Tibial nerve (tissue), 4 donors: ENCODE data around the gene SULF2. TPM values are rescaled to one million over a fixed set of nuclear protein-coding genes. Genes with fewer than 3 reads are reported as not detected.

ENCODE experiments used
- DNase-seq, 2 donors: peaks; one replicate each; pipeline ENCODE4 v3.0.0-alpha.2; 2019; ENCODE audit warnings: low spot score in 2 of 2
- H3K27ac ChIP-seq, 4 donors: fragments of 200-600 bp; sonication (generic) in 3 of 4; one replicate each; pipeline ENCODE4 v1.5.1; 2017 to 2019; ENCODE audit warnings: mild to moderate bottlenecking in 1 of 4
- H3K27me3 ChIP-seq, 2 donors: fragments of 200-600 bp; sonication (generic) in 1 of 2; one replicate each; pipeline versions ENCODE4 v1.5.1 to v1.6.0; 2017 to 2019
- H3K36me3 ChIP-seq, 3 donors: fragments of 200-600 bp; sonication (generic); one replicate each; pipeline ENCODE4 v1.5.1; 2018 to 2019
- H3K4me1 ChIP-seq, 4 donors: fragments of 200-600 bp; sonication (generic) in 3 of 4; one replicate each; pipeline ENCODE4 v1.5.1; 2017 to 2019
- H3K4me3 ChIP-seq, 4 donors: fragments of 200-600 bp; sonication (generic) in 3 of 4; one replicate each; pipeline ENCODE4 v1.5.1; 2017 to 2019; ENCODE audit warnings: mild to moderate bottlenecking in 1 of 4, moderate library complexity in 1 of 4
- H3K9me3 ChIP-seq, 4 donors: fragments of 200-600 bp; sonication (generic) in 3 of 4; one replicate each; pipeline ENCODE4 v1.5.1; 2017 to 2019
- CTCF ChIP-seq, 5 experiments: fragments of 200-600 bp in 3 of 5; fragments of 450-650 bp in 2 of 5; sonication (generic) in 3 of 5; IDR thresholded peaks; one replicate each; pipeline ENCODE4 v1.5.1; 2016 to 2019; ENCODE audit warnings: antibody characterized with exemption in 5 of 5, mild to moderate bottlenecking in 3 of 5, moderate library complexity in 2 of 5
- EP300 ChIP-seq, 2 donors: sonication (generic); formaldehyde crosslinking; IDR thresholded peaks; one replicate each; pipeline ENCODE4 v1.6.1; 2017; ENCODE audit warnings: antibody characterized with exemption in 2 of 2, mild to moderate bottlenecking in 1 of 2
- POLR2A ChIP-seq, 2 donors: fragments of 450-650 bp; IDR thresholded peaks; one replicate each; pipeline ENCODE4 v1.6.1; 2017; ENCODE audit warnings: antibody characterized with exemption in 2 of 2, mild to moderate bottlenecking in 2 of 2, moderate library complexity in 2 of 2
- WGBS, 2 donors: methylation state at CpG; one replicate each; pipeline ENCODE4 v1.1.5; 2018; 5-methylcytosine and 5-hydroxymethylcytosine counted together
- total RNA-seq, 4 donors: library from RNA; depleted of rRNA; stranded (reverse); fragments of >200 nt; gene quantifications; one replicate each; pipeline ENCODE4 v1.1.0, GENCODE V29; 2016

The SULF2 gene
- total RNA-seq, 4 donors from 2014 or later: 40.9 to 75.3 (median 59.8) TPM

GRCh38 chr20:47648943-47649342, 136.3 kb downstream of the SULF2 start:
- Histone ChIP-seq H3K27ac (no peak overlapping the region), H3K4me3 (no peak overlapping the region), H3K4me1 (no peaks in the 10 kb centered on the region), H3K9me3 (no peaks in the 10 kb centered on the region), H3K27me3 (no peaks in the 10 kb centered on the region), H3K36me3 (peaks cover 4 to 97% (median 28%) of the 10 kb centered on the region in 3 donors)
- no peak for DNase-seq
- 77 to 86% methylated on average over 6 of the region's 6 CpGs for WGBS, 2 donors
- no peak for TF ChIP-seq EP300 (IDR thresholded peaks at IDR 0.05)
- TF ChIP-seq POLR2A (IDR thresholded peaks at IDR 0.05): no peak
- no peak for TF ChIP-seq CTCF (IDR thresholded peaks at IDR 0.05)

- Histone ChIP-seq H3K36me3 (peaks cover 3 to 97% (median 31%) of the 10 kb centered on the region in 3 donors), H3K27ac (no peak overlapping the region), H3K4me1 (no peaks in the 10 kb centered on the region), H3K27me3 (no peaks in the 10 kb centered on the region), H3K4me3 (no peak overlapping the region), H3K9me3 (no peaks in the 10 kb centered on the region)
- TF ChIP-seq POLR2A (IDR thresholded peaks at IDR 0.05) (no peak), EP300 (IDR thresholded peaks at IDR 0.05) (no peak), CTCF (IDR thresholded peaks at IDR 0.05) (no peak)
- no peak for DNase-seq
- WGBS, 2 donors: 82 to 89% methylated on average over 7 of the region's 7 CpGs
Measured at GRCh38 chr20:47647994-47648393, 137.3 kb downstream of the SULF2 start.

GRCh38 chr20:47645632-47646031, 139.6 kb downstream of the SULF2 start:
- no peak overlapping the region for H3K27ac ChIP-seq
- no peak overlapping the region for H3K4me3 ChIP-seq
- no peaks in the 10 kb centered on the region for H3K4me1 ChIP-seq
- DNase-seq: no peak
- TF ChIP-seq CTCF (IDR thresholded peaks at IDR 0.05) (no peak), EP300 (IDR thresholded peaks at IDR 0.05) (no peak), POLR2A (IDR thresholded peaks at IDR 0.05) (no peak)
- no peaks in the 10 kb centered on the region for H3K27me3 ChIP-seq
- H3K9me3 ChIP-seq: no peaks in the 10 kb centered on the region
- peaks cover 3 to 97% (median 21%) of the 10 kb centered on the region in 3 donors for H3K36me3 ChIP-seq
- 73 to 78% methylated on average over 2 of the region's 2 CpGs for WGBS, 2 donors

DNA sequence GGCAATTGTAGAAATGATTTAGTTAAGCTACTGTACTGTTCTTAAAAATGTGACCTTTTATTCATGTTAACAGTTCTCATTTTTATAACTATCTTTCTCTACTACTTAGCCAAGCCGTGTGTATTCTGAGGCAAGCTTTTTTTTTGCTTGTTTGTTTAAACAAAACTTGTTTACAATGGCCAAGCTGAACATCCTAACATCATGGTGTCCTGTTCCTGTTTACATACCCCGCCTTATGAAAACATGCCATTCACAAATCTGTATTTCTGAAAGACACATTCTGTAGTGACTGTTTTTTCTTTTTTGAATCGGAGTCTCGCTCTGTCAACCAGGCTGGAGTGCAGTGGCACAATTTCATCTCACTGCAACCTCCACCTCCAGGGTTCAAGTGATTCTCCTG, 142.7 kb downstream of the SULF2 start:
- peaks cover 0 to 9% (median 0%) of the 10 kb centered on the region in 4 donors for H3K4me1 ChIP-seq
- WGBS, 2 donors: 81 to 82% methylated on average over 4 of the region's 4 CpGs
- H3K36me3 ChIP-seq: peaks cover 0 to 97% (median 17%) of the 10 kb centered on the region in 3 donors
- no peaks in the 10 kb centered on the region for H3K27me3 ChIP-seq
- H3K27ac ChIP-seq: no peak overlapping the region
- H3K4me3 ChIP-seq: no peak overlapping the region
- no peak for DNase-seq
- no peaks in the 10 kb centered on the region for H3K9me3 ChIP-seq
- no peak for TF ChIP-seq CTCF (IDR thresholded peaks at IDR 0.05)
- no peak for TF ChIP-seq POLR2A (IDR thresholded peaks at IDR 0.05)
- TF ChIP-seq EP300 (IDR thresholded peaks at IDR 0.05): no peak

DNA sequence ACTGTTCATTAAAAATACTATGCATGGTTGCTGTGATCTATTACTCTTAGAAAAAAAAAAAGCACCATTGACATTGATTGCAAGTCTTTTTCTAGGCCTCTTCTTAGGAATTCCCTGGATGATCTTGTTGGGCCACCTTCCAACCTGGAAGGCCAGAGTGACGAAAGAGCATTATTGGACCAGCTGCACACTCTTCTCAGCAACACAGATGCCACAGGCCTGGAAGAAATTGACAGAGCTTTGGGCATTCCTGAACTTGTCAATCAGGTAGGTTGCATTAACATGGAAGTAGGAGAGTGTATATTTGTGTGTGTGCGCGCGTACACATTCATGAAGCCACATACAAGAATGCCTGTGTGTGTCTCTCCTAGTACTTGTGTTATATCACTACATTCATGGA, 143.2 kb downstream of the SULF2 start:
- peaks cover 0 to 97% (median 17%) of the 10 kb centered on the region in 3 donors for H3K36me3 ChIP-seq

More for the DNA sequence above, 143.2 kb downstream of the SULF2 start:
- H3K4me1 ChIP-seq: peaks cover 0 to 9% (median 0%) of the 10 kb centered on the region in 4 donors
- no peak overlapping the region for H3K4me3 ChIP-seq
- H3K9me3 ChIP-seq: no peaks in the 10 kb centered on the region
- peak in 1 of 2 donors; percentile 38 for DNase-seq
- TF ChIP-seq EP300 (IDR thresholded peaks at IDR 0.05) (no peak), CTCF (IDR thresholded peaks at IDR 0.05) (no peak), POLR2A (IDR thresholded peaks at IDR 0.05) (no peak)
- H3K27ac ChIP-seq: no peak overlapping the region
- no peaks in the 10 kb centered on the region for H3K27me3 ChIP-seq
- 93 to 95% methylated on average over 4 of the region's 4 CpGs for WGBS, 2 donors
